SK-N-SH treated with all-trans-retinoic acid at 6 μM for 48 hours (cell line): Measurements from ENCODE around the gene PHYKPL.

ENCODE experiments used
- ARNTL ChIP-seq: fragments of 450-650 bp; formaldehyde crosslinking; IDR thresholded peaks from 2 replicates; pipeline ENCODE4 v1.5.0; 2020; ENCODE audit warnings: low read depth, mild to moderate bottlenecking, moderate library complexity, borderline replicate concordance
- CREB5 ChIP-seq: fragments of 250-450 bp; sonication (Bioruptor Pico); IDR thresholded peaks from 2 replicates; pipeline ENCODE4 v1.5.1; 2020; ENCODE audit warnings: low read depth, mild to moderate bottlenecking, moderate library complexity
- OSR1 ChIP-seq: fragments of 250-450 bp; sonication (Bioruptor Pico); IDR thresholded peaks from 2 replicates; pipeline ENCODE4 v1.8.0; 2022; ENCODE audit warnings: moderate library complexity, mild to moderate bottlenecking, inconsistent platforms
- TCF4 ChIP-seq: fragments of 250-450 bp; sonication (Bioruptor Pico); IDR thresholded peaks from 2 replicates; pipeline ENCODE4 v1.8.0; 2021; ENCODE audit warnings: mild to moderate bottlenecking, moderate library complexity, borderline replicate concordance
- ZFP30 ChIP-seq: fragments of 450-650 bp; formaldehyde crosslinking; IDR thresholded peaks from 2 replicates; pipeline ENCODE4 v1.5.0; 2022; ENCODE audit warnings: mild to moderate bottlenecking, moderate library complexity
- ZNF70 ChIP-seq: fragments of 450-650 bp; formaldehyde crosslinking; IDR thresholded peaks from 2 replicates; pipeline ENCODE4 v1.5.0; 2020; ENCODE audit warnings: mild to moderate bottlenecking, moderate library complexity

- no peak for TF ChIP-seq ZNF70 (CRISPR knock-in tag)
- no peak for TF ChIP-seq TCF4 (CRISPR knock-in tag)
- TF ChIP-seq ZFP30 (CRISPR knock-in tag), result no peak
- no peak for TF ChIP-seq ARNTL
- TF ChIP-seq CREB5 (CRISPR knock-in tag), result no peak
- TF ChIP-seq OSR1 (CRISPR knock-in tag), result no peak
These were observed 12.8 kb upstream of the PHYKPL start for GRCh38 chr5:178245389-178245788.
